NCI-H345 treated with DMSO at 0.1 percent for 48 hours (cell line): ENCODE results near the gene PKIB.

ENCODE experiments used
- DNase-seq: peaks from one replicate; lab custom pipeline; 2025; ENCODE audit not compliant: unreplicated experiment; lab: John Stamatoyannopoulos, UW

PKIB gene

GRCh38 chr6:122666418-122666817 is 56.2 kb downstream of the PKIB start:
- DNase-seq: no peak

DNA sequence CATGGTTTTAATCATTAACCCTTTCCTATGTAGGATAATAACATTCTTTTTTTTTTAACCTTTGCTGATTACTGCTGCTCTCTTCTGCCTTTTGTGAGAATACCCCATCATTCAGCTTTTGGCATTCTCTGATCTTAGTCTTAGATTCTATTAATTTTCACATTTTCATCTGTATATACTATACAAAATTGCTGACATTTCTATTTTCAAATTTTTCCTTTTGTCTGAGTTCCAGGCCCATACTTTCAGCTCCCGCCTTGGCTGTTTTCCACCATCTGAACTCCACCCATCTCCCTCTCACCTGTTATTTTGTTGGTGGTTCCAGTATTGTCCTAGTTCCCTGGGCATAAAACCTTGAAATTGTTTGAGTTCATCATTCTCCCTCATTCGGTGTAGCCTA is 59.2 kb downstream of the PKIB start:
- no peak for DNase-seq

GRCh38 chr6:122669868-122670267 is 59.7 kb downstream of the PKIB start:
- DNase-seq: no peak

GRCh38 chr6:122671251-122671650 is 61.0 kb downstream of the PKIB start:
- no peak for DNase-seq

- DNase-seq: no peak
These were observed 63.2 kb downstream of the PKIB start for GRCh38 chr6:122673343-122673961.

- DNase-seq: no peak
These were observed 65.9 kb downstream of the PKIB start for GRCh38 chr6:122676146-122676545.

DNA sequence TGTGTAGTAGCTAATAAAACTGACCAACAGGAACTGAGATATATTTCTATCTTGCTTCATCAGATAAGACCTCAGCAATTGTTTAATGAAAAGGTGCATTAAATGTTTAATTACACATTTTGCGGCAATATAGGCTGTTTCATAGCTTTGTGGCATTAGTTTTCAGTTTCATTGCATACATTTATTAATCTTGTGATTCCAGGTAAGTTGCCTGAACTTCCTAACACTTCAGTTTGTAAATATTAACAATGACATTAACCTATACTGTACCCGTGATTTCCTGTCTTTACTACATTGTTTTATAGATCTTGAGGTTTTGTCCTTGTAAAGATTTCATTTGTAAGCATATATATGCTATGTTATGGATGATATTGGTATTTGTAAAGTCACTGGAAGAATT is 66.5 kb downstream of the PKIB start:
- no peak for DNase-seq

DNA sequence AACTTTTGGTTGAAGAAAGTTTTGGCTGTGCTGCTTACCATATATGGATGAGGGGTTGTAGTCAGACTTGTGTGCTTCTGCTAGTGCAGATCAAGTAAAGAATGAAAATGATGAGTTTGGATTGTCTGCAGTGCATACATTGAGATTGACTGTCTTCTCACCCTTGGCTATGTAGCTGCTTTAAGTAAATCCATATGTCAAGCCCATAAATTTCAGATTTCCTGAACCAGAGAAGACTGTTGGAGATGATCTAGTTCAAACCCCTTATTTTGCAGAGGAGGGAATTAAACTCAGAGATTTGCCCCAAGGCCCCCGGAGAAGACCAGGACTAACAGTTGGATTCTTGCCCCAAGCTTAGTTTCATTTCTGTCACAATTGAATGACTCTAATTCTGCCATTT is 67.2 kb downstream of the PKIB start:
- no peak for DNase-seq

- DNase-seq: no peak
These were observed 68.6 kb downstream of the PKIB start for GRCh38 chr6:122678841-122679240.

DNA sequence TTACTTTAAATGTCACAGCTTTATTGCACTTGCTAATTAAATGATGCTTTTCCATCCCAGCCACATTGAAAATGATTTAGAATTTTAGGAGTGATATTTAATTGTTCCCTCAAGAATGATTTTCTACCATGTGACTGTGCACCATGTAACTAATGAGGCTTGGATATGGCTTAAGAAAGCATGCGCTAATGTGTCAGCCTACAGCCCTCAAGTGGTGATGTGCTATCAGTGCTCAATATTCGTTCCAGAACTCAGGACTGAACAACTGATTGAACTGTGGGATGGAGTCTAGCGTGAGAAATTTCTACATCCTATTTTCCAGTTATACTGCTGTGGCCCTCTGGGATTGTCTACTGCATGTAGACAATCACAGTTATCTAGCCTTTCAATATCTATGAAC is 71.5 kb downstream of the PKIB start:
- DNase-seq: no peak

- no peak for DNase-seq
These were observed 73.9 kb downstream of the PKIB start for GRCh38 chr6:122683989-122684651.

GRCh38 chr6:122692175-122692598 is 82.0 kb downstream of the PKIB start:
- no peak for DNase-seq

- no peak for DNase-seq
These were observed 82.8 kb downstream of the PKIB start for GRCh38 chr6:122692807-122693580.

- DNase-seq: no peak
These were observed 83.9 kb downstream of the PKIB start for GRCh38 chr6:122694075-122694474.

- no peak for DNase-seq
These were observed 84.4 kb downstream of the PKIB start for GRCh38 chr6:122694602-122695001.

GRCh38 chr6:122695188-122695587 is 85.0 kb downstream of the PKIB start:
- DNase-seq: no peak

- DNase-seq: no peak
These were observed 85.9 kb downstream of the PKIB start for GRCh38 chr6:122696079-122696478.

DNA sequence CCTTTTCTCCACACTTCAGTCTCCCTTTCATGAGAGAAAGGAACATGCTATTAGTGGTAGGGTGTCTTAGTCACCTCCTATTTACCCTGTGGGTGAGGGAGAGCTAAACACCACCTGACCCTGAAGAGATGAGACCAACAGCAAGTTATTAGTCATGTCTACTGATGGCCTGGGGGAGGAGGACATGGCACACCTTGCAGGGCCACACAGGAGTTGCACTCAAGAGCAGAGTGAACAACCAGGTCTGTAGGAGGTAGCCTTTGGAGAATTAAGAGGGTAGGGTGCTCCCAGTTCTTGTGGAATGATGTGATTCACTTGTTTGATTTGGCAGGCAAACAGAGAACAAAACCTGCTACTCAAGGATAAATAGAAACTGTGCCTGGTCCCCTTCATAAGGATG is 86.6 kb downstream of the PKIB start:
- no peak for DNase-seq

GRCh38 chr6:122697458-122697857 is 87.3 kb downstream of the PKIB start:
- DNase-seq: no peak

- no peak for DNase-seq
These were observed 91.5 kb downstream of the PKIB start for GRCh38 chr6:122701666-122702065.

- DNase-seq: no peak
These were observed 92.6 kb downstream of the PKIB start for GRCh38 chr6:122702841-122703240.

- DNase-seq: no peak
These were observed 93.9 kb downstream of the PKIB start for GRCh38 chr6:122704066-122704465.
